Measurements from ENCODE around the gene USP47.

USP47 gene

GRCh38 chr11:11937433-11937832 is 95.7 kb downstream of the USP47 start:
- no peak for DNase-seq (ENCODE audit: low read depth in 2 of 2)

DNA sequence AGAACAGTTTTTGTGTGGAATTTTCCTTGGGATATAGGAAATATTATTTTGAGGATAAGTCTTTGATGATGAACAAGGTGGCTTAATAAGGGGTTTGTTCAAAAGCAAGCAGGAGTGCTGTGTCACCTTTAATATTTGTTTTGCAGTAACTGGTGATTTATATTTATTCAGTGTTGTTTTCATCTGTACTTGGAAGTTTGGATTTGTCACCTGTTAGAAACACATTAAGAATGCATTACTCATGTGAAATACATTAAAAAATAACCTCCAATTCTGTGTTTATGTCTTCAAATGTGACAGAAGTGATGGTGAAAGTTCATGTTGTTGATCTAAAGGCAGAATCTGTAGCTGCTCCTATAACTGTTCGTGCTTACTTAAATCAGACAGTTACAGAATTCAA is 96.2 kb downstream of the USP47 start:
- no peak for DNase-seq (ENCODE audit: low read depth in 2 of 2)

GRCh38 chr11:11940551-11940950 is 98.8 kb downstream of the USP47 start:
- no peak for DNase-seq (ENCODE audit: low read depth in 2 of 2)

GRCh38 chr11:11942668-11943067 is 100.9 kb downstream of the USP47 start:
- no peak for DNase-seq (ENCODE audit: low read depth in 2 of 2)

DNA sequence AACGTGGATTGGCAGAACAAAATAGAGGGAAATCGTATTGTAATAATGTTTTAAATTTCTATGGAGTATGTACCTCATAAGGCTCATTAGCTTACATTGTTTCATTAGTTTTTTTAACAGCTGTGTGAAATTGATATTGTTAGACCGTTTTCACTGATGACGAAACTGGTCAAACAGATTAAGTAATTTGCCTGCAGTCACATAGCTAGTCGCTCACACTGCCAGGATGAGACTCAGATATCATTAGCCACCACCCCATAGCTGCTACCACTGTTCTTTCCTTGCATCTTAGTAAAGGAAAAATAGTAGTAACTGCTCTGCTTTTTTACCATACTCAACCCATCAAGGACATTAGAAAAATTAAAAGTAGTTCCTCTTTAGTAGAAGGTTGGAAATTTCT is 102.7 kb downstream of the USP47 start:
- no peak for DNase-seq (ENCODE audit: low read depth in 2 of 2)

DNA sequence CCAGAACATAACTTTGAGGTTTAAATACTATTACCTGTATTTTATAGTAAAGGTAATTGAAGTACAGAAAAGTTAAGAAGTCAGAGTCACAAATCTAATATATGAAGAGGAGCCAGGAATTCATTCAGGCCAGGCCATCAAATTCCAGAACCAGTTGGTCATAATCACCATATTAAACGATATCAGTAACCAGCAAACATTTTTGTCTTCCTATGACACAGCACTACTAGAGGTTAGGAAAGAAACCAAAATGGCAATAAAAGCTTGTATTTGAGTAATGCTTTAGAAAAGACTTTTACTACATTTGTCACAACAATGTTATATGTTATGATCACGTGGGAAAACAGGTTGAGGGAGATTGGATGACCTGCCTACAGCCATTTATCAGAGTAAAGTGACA is 104.4 kb downstream of the USP47 start:
- no peak for DNase-seq (ENCODE audit: low read depth in 2 of 2)

DNA sequence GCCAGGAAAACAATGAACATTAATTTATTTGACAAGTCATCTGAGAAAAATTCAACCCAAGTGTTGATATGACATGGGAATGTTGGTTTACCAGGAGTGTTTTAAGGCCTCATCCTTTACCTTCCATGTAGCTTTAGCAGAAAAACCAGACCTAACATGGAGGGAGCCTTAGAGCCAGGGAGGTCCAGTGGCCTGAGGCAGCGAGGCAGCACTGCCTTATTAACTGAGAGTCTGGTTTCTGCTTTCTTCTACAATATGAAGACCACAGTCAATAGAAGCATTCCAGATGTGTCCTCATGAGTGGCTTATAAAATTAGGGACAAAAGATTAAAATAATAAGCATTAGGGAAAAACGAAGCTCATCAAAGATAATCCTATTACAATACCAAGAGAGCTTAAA is 105.1 kb downstream of the USP47 start:
- DNase-seq (ENCODE audit: low read depth in 2 of 2) = no peak

DNA sequence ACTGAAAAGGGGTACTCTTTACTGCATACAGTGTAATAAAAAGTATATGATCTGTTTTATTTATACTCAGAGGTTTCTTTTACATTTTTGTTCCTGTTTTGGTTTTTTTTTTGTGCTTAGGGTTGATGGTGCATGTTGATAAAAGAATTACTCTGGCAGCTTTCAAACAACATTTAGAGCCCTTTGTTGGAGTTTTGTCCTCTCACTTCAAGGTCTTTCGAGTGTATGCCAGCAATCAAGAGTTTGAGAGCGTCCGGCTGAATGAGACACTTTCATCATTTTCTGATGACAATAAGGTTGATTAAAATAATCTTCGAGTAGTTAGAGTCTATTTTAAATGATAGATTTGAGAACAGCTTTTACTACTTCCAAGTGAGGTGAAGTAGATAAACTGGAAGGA is 106.1 kb downstream of the USP47 start:
- no peak for DNase-seq (ENCODE audit: low read depth in 2 of 2)

- no peak for DNase-seq (ENCODE audit: low read depth in 2 of 2)
Measured at GRCh38 chr11:11948242-11948947, 106.6 kb downstream of the USP47 start.

DNA sequence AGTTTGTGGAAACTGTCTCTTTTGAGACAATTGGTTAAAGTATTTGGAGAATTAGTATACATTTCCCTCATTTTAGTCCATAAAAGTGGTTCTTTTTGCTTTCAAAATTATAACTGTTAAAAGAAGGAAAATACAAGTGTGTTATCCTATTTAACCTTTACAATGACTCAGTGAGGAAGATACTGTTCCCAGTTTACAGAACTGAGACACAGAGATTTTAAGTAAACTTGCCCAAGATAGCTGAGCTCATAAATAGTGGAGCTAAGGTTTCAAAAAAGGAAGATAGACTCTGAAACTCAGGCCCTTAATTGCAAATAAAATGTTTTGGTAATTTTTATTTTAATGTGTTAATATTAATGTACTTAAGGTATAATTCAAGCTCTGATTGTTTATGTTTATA is 107.7 kb downstream of the USP47 start:
- no peak for DNase-seq (ENCODE audit: low read depth in 2 of 2)

DNA sequence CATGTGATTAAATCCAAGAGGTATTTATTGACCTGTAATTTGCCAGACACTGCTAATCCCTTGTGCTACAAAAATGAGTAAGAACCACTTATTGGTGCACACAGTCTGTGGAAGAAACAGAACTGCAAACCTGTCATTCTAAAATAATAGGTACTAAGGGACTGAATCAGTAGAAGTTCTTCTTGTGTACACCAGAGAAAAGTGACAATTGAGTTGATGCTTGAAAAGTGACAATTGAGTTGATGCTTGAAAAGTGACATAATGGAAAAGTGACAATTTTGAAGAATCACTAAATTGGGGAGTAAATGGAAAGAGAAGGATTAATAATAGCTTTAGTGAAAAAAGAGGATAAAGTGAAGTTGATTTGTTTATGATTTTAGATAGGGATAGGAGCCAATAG is 110.3 kb downstream of the USP47 start:
- DNase-seq (ENCODE audit: low read depth in 2 of 2) = no peak

- no peak for DNase-seq (ENCODE audit: low read depth in 2 of 2)
Measured at GRCh38 chr11:11956006-11956405, 114.2 kb downstream of the USP47 start.

GRCh38 chr11:11958403-11959231 is 116.8 kb downstream of the USP47 start:
- no peak for DNase-seq (ENCODE audit: low read depth in 2 of 2)

DNA sequence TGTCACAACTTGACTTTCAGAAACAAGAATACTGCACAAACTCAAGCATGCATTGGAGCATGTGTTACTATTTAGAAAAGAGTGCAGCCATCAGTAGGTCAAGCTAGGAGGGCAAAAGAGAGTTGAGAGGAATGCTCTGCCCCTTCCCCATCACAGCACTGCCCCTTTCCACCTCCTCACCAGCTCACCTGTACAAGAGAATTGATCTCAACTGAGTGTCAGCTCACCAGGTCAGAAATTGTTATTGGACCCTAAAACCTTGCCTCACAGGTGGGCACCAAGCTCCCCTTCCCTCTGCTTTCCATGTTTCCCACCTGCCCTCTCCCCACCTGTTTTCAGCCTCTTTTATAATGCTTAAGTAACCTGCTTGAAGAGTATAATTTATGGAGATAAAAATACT is 117.8 kb downstream of the USP47 start:
- DNase-seq (ENCODE audit: low read depth in 2 of 2) = no peak

DNA sequence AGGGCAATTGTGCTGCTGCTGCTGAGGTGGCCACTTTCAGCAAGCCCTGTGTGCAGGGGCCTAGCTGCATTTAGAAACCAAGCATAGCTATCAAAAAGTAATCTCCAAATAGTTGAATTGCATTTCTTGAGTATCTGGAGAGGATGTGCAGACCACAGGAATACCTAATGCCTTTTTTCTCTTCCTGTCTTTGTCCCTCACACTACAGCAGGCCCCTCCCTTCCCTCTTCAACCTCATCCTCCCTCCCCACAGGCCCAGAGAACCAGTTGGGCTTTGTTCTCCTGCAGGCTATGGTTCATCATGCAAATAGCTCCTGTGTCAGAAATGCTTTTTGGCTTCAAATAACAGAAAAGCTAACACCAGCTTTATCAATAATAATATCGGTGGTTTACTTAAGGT is 118.9 kb downstream of the USP47 start:
- no peak for DNase-seq (ENCODE audit: low read depth in 2 of 2)

DNA sequence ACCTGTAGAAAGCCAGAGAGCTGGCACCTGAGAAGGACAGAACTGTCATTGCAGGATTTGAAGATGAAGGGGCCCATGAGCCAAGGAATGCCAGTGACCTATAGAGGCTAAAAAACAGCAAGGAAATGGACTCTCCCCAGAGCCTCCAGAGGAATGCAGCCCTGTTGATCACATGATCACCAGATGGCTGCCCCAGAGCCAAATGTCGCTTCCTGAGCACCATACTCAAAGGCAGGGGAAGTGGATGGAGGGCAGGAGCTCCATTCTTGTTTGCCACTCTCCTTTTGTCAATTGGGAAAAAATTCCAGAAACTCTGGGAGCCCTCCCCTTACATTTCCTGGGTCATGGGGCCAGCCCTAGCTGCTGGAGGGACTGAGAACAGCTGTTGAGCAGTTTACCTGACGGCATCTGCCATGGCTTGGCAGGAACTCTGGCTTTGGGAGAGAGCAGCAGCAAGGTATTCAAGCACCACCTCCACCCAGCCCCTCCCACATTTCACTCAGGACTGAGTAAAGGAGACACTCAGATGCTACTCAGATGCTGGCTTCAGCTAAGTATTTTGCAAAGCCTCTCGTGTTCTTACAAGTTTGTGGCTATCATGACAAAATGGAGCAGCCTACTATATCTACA is 119.7 kb downstream of the USP47 start:
- DNase-seq (ENCODE audit: low read depth in 2 of 2) = no peak

- no peak for DNase-seq (ENCODE audit: low read depth in 2 of 2)
Measured at GRCh38 chr11:11963067-11963466, 121.3 kb downstream of the USP47 start.

GRCh38 chr11:11963842-11964773 is 122.3 kb downstream of the USP47 start:
- no peak for DNase-seq (ENCODE audit: low read depth in 2 of 2)

DNA sequence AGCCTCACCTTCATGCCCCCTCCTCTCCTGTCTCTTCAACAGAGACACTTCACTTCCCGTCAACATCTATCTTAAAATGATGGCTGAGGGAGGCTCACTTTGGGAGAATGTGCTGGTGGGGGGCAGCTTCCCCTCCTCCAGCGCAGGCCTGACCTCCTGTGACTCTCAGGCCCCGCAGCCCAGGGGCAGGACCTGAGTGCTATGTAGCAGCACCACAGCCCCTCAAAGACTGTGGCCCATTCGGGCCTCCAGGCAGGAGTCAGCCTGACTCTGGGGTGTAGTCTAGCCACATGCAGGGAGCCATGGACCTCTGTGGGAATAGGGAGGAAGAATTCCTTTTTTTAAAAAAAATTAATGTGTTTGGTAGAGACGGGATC is 123.0 kb downstream of the USP47 start:
- no peak for DNase-seq (ENCODE audit: low read depth in 2 of 2)

DNA sequence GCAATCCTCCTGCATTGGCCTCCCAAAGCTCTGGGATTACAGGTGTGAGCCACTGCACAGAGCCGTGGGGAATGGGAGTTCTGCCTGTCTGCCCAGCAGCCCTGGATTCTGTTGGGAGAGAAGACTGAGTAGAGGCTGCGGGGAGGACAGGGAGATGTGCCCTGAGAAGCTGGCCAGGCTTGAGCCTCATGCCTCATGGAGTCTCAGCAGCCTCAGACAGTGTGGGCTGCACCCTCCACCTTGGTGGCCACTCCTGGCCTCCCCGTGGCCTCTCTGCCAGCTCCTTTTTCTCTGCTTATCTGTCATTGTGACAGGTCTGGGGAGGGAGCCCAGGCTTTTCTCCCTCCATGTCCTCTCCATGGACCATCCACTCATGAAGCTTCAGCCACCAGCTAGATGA is 123.4 kb downstream of the USP47 start:
- DNase-seq (ENCODE audit: low read depth in 2 of 2) = no peak

- no peak for DNase-seq (ENCODE audit: low read depth in 2 of 2)
Measured at GRCh38 chr11:11965656-11966353, 124.0 kb downstream of the USP47 start.
